COLO668 (cell line): ENCODE data around the gene PPT2.

Experiments
- DNase-seq: peaks from one replicate; lab custom pipeline; 2025; ENCODE audit not compliant: unreplicated experiment; lab: John Stamatoyannopoulos, UW

Gene PPT2, protein sequence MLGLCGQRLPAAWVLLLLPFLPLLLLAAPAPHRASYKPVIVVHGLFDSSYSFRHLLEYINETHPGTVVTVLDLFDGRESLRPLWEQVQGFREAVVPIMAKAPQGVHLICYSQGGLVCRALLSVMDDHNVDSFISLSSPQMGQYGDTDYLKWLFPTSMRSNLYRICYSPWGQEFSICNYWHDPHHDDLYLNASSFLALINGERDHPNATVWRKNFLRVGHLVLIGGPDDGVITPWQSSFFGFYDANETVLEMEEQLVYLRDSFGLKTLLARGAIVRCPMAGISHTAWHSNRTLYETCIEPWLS

DNA sequence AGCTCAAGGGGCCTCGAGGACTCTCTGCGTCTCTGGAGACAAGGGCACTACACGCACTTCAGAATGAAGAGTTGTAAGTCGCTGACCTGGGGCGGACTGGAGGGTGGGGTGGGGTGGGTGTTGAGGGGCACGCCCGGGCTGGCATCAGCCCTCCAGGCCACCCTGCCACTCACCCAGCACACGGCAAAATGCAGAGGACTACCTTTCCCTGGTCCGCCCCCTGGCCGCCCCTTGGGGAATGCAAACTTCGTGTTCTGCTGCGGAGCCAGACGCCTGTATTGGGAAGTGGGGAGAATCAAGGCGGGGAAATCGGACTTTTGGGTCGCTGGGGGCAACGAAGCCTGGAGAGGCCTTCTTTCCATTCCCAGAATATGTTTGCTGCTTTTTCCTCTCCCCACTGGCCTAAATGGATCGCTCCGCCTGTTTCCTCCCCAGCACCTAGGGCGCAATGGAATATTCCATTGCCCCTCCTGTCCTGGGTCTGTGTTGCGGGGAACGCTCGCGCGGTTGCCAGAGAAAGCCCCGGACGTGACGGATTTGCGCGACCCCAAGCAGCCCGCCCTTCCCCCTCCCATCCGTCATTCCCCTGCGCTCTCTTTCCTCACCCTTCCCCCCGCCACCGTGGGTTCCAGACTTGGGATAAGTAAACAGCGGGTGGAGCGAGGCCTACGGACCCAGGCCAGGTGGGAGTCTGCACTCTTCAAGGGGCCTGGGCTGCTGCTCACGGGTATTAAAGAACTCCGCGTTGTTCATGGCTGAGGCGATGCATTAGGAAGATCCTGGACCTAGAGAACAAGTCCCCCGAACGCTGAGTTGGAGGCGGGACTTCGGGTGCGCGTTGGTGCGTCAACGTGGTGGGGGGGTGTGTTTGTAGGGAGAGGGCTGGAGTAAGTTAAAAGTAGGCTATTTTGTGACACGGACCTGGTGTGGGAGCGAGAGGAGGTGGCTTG is at the start of gene PPT2:
TSS of gene PPT2 (plus strand) at position 578 of the 950 bp plus-strand sequence. CDS start 454 bp downstream, outside the sequence.
- peak; percentile 77 for DNase-seq

DNA sequence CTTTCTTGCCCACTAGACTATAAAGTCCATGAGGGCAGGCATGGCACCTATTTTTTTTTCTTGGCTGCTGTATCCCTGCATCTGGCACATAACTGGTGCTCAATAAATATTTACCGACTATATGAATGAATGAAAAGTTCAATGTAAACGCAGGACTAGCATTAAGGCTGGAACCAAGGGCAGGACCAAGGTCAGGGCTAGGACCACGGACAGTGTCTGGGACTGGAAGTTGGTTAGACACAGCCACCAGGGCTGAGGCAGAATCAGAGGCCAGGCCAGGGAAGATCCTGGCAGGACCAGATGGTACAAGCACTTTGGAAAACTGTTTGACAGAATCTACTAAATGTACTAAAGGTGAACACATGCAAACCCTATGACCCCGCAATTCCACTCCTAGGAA is 48.5 kb upstream of the PPT2 start:
- DNase-seq = no peak

DNA sequence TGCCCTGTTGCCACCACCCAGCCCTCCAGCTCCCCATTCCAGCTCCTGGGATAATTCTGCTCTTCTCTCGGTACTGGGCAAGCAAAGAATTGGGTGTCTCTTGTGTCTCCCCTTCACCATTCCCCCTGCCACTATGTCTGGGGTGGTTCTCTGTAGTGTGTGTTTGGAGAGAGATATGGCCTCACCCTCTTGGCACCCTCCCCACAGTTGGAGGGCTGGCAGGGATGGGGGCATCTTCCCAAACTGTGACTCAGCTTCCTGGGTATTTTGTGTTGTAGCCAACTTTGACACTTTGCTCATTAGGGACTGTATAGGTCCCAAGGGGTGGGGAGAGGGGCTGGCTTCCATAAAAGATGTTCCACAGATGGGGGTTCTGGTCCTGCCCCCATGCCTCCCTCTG is 46.5 kb upstream of the PPT2 start:
- DNase-seq = no peak

DNA sequence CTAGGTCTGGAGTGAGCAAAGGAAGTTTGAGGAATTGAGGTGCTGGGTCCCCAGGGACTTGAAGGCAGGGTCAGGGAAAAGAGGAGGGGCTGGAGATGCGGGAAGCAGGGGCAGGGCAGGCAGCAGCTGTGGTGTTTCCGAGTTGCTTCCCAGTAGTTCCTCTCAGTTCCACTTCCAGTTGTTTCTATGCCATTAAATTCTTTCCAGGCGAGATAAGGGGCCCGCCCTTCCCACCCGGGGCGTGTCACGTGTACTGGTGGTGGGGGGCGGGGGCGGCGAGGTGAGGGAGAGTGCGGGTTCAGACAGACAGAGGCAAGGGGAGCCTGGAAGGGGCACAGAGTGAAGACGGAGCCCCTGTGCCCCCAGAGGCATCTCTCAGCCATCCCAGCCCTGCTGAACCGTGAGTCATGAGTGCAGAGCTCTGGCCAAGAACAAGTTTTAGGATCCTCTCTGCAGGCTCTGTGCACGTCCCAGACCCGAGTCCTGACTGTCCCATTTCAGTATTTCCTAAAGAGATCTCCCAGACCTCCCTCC is 45.8 kb upstream of the PPT2 start:
- DNase-seq = no peak

DNA sequence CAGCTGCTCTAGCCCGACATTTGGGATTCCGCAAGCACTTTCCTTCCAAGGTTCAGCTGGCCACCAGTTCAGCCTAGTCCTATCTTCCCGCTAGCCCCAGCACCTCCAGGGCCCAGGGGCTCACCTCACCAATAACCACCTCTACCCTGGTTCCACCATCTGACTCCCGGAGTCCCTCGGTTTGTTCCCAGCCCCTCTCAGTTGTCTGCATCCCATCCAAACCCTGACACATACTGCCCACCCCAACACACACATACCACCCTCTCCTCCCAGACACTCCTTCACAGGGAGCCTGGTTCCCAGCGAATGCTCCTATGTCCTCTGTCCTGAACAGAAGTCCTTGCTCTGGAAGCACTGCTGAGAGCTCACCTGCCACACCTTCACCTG is 45.2 kb upstream of the PPT2 start:
- no peak for DNase-seq

DNA sequence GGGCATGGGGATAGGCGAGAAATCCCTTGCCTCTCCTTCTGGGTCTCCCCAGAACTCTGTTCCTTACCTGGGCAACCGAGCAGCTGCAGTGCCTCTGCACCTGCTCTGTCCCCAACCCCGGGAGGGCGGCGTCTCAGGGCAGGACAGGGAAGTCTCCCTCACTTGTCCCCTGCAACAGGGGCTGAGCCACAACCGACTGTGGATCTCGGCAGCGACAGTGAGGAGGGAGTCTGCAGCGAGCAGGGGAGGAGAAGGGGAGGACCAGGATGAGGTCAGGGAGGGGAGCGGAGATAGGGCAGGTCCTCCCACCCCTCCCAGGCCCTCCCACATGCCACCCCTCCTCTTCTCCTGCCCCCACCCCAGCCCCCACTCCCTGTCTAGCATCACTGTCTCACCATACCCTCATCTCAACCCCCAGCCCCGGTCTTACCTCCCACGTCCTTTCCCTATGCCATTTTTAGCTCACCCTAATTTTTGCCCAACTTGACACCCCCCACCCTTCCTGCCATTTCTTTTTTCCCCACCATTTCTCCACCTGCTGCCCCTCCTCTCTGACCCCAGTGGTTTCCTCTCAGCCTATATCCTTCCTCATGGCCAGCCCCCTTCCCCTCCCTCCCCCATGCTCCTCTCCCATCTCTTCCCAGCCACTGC is 44.7 kb upstream of the PPT2 start, which contains the start of gene TNXB:
TSS of gene TNXB (minus strand) at position 225 of the 651 bp plus-strand sequence. CDS start 11,140 bp downstream, outside the sequence.
- DNase-seq = peak; percentile 10

DNA sequence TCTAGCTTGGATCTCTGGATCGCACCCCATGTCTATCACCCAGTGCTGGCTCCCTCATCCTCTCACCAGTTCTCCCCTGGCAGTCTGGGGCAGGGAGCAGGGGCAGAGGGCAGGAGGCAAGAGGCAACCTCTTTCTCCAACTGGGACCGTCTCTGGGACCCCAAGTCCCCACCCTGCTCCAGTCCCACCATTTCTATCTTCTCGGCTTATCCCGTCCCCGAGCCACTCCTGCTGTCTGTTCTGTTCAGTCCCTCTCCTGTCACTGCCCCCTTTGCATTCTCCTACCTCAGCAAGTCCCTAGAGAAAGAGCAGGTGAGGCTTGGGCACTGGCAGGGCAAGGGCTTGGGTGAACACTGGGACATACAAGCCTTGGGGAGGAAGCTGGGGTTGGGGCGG is 44.2 kb upstream of the PPT2 start:
- DNase-seq = no peak

DNA sequence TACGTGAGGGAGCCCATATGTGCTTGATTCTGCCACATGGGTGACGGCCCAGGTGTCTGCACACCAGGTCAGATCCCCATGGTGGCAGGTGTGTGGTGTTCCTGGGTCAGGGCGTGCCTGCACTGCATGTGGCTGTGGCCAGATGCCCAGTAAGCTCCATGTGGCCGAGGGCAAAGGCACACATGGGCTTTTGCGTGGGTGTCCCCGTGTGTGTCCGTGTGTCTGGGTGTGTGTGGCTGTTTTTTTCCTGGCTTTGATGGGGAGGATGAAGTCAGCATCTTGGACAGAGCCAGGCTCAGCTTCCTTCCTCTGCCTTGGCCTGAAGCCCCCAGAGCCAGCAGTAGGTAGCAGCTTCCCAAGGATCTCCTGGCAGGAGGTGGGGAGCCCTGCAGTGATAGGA is 43.3 kb upstream of the PPT2 start:
- DNase-seq = no peak

- DNase-seq = no peak
These were observed 42.4 kb upstream of the PPT2 start for GRCh38 chr6:32111424-32112066.

GRCh38 chr6:32112431-32112980 is 41.4 kb upstream of the PPT2 start:
- no peak for DNase-seq

- DNase-seq = no peak
These were observed 40.3 kb upstream of the PPT2 start for GRCh38 chr6:32113386-32114352.

DNA sequence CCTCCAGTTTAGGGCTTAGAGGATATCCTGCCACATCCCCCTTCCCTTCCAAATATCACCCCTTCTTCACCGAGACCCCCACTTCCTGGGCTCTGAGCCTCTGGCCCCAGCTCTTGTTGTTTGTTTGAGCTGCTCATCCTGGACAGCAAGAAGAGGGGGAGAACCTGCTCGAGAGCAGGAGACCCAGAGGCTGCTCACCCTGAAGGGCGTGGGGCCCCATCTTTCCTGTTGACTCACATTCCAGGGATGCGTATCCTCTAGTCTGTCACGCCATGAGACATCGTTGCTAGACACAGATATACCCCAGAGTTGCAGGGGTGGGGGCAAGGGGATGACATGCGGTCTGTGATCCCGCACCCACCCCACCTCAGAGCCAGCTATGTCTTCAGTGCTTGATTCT is 39.1 kb upstream of the PPT2 start:
- DNase-seq = no peak

GRCh38 chr6:32115623-32116022 is 38.3 kb upstream of the PPT2 start:
- no peak for DNase-seq

- peak; percentile 4 for DNase-seq
These were observed 37.3 kb upstream of the PPT2 start for GRCh38 chr6:32116674-32117073.

- DNase-seq = no peak
These were observed 36.5 kb upstream of the PPT2 start for GRCh38 chr6:32117461-32117860.

DNA sequence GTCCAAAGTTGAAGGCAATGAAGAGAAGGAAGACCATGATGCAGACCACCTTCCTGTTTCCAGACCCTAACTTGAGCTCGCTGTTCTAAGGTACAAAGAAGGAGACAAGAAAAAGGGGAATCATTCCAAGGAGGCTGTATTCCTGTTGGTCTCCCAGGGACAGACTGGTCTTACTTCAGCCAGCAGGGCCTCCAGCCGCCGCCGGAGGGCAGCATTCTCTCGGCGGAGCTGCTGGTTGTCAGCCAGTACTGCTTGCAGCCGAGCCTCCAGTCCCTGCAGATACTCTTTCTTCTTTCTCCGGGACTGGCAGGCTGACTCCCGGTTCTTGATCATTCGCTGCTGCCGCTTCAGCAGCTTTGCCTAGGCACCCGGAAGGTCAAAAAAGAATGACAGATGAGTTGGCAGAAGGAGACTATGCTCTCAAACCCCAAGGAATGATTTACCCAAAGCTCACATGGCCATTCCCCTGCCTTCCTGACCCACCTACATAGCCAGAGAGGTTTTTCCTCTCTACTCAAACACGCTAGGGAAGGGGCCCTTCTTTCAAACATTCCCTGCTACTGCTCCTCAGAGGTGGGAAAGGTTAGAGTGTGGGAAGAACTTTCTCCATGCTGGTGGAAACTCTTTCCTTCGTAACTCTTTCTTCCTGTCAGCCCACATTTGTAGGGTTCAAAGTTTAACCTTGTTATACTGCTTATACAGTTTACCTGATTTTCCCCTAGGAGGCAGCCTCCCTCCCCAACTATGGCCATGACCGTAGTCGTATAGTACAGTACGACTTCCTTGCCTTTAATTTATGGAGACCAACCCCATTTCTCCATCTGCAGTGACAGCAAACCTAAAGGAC is 34.9 kb upstream of the PPT2 start:
- peak; percentile 70 for DNase-seq

DNA sequence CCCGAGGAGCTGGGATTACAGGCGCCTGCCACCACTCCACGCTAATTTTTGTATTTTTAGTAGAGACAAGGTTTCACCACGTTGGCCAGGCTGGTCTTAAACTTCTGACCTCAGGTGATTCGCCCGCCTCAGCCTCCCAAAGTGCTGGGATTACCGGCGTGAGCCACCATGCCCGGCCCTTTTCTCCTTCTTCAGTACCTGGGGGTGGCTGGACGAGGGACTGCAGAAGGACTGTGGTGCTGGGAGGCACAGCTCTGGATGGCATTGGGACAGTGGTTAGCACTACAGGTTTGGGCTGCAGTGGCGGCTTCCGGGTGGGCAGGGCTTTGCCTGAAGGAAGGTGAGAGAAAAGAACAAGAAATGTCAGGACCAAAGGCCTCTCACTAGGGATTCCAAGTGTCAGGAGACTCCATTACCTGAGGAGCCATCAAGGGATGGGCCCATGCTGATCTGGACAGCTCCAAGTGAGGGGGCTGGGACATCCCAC is 33.3 kb upstream of the PPT2 start:
- DNase-seq = no peak

- no peak for DNase-seq
These were observed 30.3 kb upstream of the PPT2 start for GRCh38 chr6:32123681-32124080.
